SKM-1 treated with dmso at 0.1 percent for 144 hours (cell line): ENCODE data around the gene DCPS.
"Not testable (repeated sequence)": the region's sequence is repeated elsewhere in the genome, so short reads cannot be mapped to it uniquely, and the experiment has no call there.

ENCODE experiments used
- DNase-seq: peaks from one replicate; lab custom pipeline; 2025; ENCODE audit not compliant: unreplicated experiment; lab: John Stamatoyannopoulos, UW

The DCPS gene

DNA sequence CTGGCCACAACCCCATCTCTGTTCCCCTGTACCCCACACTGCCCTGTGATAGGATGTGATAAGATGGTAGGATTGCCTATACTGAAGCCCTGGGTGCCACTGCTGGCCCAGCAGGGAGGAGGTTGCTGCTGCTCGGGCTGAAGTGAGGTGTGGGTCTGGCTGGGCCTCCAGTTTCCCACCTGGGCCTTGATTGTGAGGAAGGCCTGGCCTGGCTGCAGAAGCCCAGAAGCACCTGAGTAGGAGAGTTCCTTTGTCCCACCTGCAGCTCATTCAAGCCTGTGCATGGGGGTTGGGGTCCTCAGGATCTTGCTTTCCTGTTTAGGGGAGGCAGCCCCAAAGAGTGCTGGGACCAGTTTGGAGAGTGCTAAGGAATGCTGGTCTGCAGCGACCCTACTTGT, 54.9 kb downstream of the DCPS start:
- no peak for DNase-seq

DNA sequence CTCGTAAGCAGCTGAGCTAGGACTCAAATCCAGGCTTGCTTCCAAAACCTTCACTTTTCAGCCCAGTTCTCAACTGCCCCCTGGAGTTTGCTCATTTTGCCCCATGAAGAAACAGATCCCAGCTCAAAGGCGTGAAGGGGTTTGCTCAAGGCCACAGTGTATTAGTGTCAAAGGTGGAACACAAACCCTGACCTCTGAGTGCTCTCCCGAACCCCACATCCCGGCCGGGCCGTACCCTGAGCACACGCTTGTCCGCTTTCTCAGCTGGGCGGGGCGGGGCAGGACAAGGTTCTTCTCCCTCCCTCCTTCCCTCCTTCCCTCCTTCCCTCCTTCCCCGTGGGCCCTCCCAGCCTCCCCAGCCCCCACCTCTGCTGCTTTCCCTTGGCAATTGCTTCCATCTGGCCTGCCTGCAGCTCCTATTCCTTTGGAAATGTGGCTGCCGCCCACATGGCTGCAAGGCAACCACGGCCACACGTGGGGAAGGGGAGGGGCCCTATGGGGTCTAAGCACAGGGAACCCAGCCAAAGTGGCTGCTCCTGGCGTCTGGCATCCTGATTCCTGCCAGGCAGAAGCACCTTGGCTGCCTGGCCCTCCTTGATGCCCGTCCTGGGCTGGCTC, 55.7 kb downstream of the DCPS start:
- no peak for DNase-seq

DNA sequence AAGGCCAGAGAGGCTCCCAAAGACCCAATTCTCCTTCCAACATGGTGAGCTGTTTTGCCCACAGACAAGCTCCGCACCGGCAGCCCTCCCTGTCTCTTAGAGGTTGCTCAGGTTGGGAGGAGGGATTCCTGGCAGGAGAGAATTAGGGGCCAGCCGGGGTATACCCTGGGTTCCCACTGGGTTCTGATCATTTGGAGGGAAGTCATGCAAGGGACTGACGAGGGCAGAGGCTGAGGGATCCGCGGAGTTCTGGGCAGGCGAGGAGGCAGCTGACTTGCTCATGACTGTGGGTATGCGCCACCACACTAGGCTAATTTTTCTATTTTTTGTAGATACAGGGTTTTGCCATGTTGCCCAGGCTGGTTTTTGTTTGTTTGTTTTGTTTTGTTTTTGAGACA, 56.2 kb downstream of the DCPS start:
- DNase-seq: no peak

DNA sequence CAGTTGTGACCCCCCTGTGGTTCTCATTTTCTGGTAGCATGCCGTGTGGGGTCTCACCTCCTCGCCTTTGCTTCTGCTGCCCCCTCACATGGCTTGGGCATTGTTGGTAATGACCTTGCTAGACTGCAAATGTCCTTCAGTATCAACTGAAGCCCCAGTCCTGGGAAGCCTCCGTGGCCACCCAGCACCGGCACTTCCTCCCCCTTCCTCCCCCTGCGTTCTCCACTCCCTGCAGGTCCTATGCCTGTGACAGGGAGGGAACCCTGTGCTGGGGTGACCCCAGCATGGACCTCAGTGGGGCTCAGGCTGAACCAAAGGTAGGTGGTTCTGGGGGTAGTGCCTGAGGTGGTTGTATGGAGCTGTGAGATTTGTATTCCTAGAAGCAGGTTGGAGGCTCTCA, 57.5 kb downstream of the DCPS start:
- DNase-seq: no peak

DNA sequence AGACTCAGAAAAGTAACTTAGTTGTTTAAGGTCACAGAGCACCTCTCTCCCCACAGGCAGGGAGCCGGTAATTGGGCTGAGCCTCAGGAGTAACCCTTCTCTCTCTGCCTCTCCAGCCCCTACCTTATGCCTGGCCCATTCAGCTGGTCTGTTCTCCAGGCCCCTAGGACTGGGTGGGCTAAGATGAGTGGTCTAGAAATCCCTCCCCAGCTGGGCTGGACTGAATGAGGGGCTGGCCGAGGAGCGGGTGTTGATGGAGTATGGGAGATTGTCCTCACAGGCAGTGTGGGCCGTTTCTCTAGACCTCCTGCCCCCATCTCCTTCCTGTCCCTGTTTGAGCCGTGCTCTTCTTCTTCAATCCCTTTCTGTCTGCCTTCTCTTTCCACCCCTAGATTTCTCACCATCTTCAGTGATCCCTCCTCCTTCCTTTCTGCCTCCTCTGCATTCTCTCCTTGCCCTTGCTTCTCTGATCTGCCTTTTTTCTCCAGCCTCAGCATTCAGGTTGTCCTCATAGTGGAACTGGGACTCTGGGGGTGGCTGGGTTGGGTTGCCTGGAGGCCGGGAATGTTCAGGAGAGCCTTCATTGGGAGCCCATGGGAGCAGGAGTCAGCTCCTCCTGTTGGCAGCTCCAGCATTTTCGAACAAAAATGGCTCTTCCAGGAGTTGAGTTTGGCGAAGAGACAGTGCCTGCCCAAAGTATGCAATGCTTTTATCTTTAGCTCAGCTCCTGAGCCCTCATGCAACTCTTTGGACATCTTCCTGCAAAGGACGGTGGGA, 59.2 kb downstream of the DCPS start:
- DNase-seq: no peak

DNA sequence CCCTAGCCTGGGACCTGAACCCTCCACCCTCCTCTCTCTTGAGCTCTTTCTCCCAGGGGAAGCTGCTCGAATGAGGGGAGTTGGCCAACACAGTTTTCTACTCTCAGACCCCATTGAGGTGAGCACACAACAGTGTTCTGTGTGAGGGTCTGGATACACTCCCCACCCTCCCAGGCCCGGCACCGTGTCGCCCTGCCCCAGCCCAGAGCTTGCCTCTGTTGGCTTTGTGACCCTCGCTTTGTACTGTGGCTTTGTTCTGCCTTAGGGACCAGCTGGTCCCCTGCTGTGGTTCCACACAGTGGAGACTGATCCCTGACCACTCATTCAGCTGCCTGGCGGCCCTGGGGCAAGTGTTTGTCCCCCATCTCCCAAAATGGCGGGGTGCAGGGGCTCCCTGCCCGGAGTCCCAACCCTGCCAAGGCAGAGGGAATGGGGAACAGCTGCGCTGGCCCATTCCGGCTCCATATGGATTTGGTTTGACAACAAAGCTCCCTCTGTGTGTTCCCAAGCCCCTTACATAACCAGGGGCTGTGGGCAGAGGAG, 59.9 kb downstream of the DCPS start:
- no peak for DNase-seq

DNA sequence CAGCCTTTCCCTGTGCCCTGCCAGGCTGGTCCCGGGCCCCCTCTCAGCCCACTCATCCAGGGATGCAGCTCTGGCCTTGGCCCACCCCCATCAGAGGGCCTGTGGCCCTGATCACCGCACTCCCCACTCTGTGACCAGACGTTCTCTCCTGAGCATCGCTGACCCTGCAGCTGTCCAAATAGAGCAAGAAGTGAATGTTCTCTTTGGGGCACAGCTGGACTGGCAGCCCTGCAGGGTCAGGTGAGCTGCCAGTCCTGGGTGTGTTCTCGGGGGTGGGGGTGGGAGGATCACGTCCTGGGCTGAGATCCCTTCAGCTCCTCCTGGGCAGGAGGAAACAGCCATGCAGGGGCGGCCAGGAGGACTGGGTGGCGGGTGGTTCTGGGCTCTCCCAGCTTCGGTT, 60.9 kb downstream of the DCPS start:
- DNase-seq: not testable (repeated sequence)

DNA sequence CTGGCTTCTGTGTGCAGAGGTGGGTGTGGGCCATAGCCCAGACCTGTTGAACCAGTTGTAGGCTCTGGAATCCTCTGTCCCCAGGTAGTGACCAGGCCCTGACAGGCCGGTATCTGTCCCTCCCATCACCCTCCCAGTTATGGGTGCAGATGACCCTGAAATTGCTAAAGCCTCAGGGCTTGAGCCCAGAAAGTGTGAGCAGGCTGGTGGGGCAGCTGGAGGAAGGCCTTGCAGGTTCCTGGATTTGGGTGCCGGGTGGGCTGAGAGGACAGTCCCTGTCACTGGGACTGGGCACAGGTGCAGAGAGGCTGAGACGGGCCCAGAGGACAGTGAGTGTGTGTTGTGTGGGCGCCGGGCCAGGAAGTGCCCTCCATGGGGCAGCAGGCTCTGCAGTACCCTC, 61.6 kb downstream of the DCPS start:
- not testable (repeated sequence) for DNase-seq

DNA sequence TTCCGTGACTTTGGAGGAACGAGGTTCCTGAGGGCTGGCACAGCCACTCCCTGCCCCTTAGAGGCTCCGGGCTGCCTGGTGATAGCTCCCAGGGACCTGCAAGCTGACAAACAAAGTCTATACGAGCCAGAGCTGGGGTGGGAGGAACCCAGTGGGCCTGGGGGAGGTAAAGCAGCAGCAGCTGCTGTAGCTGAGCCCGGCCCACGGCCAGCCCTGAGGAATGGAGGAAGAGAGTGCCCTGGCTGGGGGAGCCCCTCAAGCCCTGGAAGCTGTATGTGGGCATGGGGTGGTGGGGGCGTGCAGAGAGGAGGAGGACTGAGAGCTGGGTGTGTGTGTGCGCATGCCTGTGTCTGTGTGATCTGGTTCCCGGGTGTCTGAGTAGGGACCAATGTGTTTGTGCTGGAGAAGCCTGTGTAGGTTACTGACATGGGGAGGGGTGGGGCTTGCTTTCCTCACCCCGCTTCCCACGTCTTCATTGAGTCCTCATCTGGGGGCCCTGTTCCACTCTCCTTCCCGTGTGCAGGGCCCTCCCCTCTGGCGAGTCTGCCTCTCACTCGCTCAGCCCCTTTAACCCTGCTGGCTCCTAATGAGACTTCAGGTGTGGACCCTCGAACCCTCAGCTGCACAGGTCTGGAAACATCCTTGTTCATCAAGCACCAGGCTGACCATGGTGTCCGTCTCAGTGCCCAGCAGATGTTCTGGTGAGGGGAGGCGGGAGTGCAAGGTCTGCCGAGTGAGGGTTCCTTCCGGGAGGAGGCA, 62.4 kb downstream of the DCPS start:
- DNase-seq: no peak

DNA sequence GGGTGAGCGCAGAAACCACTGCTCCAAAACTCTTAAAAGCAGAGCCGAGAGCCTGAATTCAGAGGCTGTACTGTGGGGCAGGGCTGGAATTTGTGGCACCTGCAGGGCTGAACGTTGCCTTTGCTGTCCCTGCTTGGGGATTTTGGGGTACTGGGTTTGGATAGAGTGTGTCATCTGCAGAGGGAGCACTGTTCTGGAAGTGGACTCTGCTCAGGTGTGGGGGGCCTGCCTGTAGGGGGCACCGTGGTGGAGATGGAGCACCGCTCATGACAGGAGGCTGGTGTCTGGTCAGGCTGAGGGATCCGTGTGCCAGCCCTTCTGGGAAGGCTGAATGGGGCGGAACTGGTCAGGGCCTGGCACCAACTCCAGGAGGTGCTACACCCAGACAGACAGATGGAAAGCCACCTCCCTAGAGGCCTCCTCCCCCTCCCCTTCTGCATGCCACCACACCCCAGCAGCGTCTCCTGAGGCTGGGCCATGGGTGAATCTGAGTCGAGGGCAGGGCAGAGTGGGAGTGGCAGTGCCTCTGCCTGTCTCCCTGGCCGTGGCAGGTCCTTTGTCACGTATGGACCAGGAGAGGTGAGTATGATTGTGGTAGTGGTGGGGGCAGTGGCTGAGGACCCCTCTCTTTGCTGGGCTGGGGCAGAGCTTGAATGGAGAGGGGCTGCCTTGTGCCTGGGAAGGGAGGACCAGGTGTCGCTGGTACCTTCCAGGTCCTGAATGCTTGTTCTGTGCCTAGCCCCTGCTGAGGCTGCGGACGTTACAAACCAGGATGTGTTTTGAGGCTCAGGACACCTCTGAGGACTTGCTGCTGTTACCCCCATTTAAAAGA, 63.2 kb downstream of the DCPS start:
- not testable (repeated sequence) for DNase-seq

DNA sequence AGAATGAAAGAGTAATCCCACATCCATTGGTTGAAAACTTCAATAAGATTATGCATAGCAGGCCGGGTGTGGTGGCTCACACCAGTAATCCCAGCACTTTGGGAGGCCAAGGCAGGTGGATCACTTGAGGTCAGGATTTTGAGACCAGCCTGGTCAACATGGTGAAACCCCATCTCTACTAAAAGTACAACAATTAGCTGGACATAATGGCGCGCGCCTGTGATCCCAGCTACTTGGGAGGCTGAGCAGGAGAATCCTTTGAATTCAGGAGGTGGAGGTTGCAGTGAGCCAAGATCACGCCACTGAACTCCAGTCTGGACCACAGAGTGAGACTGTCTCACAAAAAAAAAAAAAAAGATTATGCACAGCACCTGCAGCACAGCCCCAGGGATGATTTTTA, 63.9 kb downstream of the DCPS start:
- not testable (repeated sequence) for DNase-seq

DNA sequence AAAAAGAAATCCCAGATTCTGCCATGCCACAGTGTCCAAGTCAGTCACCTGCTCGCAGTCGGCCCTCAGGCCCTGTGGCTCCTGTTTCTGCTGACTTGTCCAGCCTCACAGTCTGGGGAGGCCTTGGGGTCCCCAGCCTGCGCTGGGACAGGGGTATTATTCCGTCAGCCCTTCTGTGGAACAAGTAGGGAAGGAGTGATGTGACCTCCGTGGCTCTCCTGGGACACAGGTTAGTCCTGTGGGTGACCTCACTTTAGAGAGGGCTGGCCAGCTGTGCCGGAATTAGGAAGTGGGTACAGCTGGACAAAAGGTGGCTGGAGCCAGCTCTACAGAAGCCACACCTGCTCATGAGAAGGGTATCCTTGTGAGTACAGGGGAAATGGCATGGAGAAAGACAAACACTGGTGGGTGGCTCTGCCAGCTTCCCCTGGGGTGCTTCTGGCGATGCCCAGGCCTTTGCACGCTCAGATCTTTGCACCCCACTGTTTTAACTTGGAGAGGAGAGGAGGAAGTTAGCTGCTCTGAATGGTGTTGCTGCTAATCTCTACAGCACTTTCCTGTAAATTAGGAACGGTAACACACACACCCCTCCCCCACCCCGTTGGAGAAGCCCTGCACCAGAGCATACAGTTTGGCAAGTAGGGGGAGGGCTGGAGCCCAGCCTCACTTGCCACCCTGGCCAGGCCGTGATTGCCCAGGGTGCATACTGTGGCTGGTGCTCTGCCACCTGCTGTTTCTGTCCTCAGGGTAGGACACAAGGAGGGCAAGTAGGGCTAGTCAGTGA, 64.7 kb downstream of the DCPS start:
- DNase-seq: not testable (repeated sequence)

DNA sequence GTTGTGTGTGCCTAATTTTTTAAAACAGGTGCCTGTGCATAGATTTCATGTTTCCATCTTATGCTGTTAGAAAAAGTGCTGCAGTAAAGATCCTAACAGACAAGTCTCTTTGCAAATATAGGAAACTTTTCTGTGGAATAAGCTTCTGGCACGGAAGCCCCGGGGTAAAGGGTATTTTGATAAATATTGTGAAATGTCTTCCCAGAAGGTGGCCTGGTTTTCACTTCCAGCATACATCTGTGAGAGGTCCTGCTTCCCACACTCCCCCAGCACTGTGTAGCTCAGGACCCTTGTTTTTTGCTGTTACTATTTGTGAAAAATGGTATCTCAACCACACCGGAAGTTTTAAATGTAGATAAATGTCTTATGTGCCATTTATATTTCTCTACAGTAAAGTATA, 66.2 kb downstream of the DCPS start:
- no peak for DNase-seq

DNA sequence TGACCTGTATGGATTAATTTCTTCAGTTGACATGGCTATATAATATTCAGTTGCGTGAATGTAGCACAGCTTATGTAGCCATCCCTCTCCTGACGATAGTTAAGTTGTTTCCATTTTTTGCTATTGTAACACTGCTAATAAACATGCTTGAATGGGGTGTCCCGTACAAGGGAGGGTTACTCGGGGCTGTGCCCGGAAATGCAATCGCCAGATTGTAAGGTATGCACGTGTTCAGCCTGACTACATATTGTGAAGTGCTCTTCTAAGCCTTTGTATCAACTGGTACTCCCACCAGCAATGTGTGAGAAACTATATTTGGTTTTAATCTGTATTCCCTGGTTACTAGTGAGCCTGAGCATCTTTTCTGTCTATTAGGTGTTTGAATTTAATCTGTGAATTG, 67.7 kb downstream of the DCPS start:
- no peak for DNase-seq

DNA sequence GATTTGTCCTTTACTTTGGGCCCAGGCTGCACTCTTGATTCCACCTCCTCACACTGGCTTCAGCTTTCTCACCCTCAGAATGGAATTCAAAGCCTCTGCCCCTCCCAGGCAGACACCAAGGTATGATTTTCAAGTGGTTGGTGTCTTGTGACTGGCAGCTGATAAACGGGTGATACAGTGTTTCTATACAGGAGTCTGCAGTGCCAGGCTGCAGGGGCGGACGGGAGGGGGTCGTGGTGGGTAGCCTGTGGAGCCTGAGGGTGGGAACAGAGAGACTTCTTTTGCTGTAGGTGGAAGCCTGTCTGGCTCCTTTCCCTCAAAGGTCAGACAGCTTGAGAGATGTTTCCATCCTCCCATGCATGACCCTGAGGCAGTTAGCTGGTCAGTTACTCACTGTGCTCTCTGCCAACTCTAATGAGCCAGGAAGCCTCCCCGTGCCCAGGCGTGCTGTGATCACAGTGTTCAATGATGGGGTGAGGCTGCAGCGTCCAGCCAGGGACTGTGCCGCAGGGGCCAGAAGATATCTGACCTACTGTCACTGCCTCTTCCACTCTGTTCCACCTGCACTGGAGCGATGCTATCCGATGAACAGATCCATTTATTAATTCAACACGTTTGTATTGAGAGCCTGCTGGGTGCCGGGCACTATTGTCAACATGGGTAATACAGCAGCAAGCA, 69.7 kb downstream of the DCPS start:
- not testable (repeated sequence) for DNase-seq

DNA sequence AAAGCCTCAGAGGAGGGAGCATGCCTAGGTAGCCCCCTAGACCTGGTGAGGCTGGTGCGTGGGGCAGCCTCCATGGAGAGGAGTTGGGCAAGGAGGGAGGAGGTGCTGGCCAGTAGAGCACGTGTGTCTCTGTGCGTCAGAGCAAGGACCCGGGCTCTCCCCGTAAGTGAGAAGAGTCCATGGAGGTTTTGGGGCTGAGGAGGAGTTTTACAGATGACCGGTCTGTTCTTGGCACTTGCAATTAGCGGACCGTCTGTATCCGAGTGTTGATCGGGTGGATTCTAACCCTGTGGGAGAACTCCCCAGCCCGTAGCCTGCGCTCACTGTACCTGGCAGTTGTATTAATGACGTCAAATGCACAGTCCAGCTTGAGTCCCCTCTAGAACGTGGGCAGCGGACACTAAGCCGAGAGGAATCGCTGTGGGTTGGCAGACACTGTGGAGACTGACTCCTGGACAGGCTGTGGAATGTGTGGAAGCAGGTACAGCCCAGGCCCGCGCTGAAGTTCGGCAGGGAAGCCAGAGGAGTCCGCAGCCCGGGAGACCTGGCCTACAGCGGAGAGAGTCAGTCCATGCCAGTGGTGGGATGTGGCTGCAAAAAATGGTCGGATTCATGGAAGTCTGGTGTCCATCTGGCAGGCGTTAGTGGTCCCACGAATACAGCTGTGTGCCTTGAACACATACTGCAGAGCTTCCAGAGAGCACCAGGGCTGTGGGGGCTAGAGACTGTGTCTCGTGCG, 70.9 kb downstream of the DCPS start:
- DNase-seq: not testable (repeated sequence)

DNA sequence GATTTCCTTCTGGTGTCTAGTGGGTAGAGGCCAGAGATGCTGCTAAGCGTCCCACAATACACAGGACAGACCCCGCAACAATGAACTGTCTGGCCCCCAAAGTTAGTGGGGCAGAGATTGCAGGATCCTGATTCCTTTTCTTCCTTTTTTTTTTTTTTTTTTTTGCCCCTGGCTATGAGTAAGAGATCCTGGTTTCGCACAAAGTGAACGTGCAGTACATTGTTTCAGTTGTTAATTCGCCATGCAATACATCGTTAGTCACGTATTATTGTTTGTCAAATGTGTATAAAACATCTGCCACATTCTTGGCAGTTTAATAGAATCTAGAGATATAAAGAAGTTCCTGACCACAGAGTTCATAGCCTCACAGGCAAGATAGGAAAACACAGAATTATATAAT, 71.9 kb downstream of the DCPS start:
- DNase-seq: no peak

DNA sequence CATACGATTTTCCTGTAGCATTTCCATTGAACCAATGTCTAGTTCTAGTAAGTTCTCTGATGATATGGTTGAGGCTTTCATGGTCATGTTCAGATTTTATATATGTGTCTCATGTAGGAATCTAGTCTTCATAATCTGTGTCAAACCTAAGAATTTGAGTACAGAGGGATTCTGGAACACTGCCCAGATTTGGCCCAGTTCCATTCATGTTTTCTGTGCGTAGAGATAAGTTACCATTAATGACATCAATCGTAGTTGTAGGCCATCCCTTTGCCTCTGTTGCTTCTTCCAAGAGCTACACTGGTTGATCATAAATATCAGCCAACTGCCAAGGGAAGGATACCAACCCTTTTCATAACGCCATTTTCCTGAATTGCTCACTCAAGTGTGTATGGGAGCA, 74.9 kb downstream of the DCPS start:
- no peak for DNase-seq

DNA sequence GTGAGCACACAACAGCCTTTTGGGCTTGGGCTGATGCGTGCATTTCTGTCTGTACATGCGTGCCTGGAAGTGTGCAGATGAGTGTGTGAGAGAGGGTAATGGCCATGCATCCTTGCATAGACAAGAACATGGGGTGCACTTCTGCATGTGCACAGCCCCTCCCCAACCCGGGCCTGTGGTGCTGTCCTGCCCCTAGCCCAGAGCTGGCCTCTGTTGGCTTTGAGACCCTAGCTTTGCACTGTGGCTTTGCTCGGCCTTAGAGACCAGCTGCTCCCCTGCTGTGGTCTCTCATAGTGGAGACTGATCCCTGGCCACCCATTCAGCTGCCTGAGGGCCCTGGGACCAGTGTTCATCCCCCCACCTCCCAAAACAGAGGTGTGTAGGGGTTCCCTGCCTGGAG, 77.0 kb downstream of the DCPS start:
- no peak for DNase-seq
